BE2C (cell line): ENCODE data around the gene EFCC1.

ENCODE experiments used
- DNase-seq: peaks from one replicate; pipeline ENCODE4 v3.0.0-alpha.2; 2020
- H3K27me3 ChIP-seq: fragments of 250-450 bp; sonication (Bioruptor Pico); 2 replicates; pipeline ENCODE4 v1.5.1; 2020; ENCODE audit warnings: mild to moderate bottlenecking
- H3K36me3 ChIP-seq: fragments of 250-450 bp; sonication (Bioruptor Pico); 2 replicates; pipeline ENCODE4 v1.5.1; 2020; ENCODE audit warnings: mild to moderate bottlenecking
- H3K4me1 ChIP-seq: fragments of 250-450 bp; sonication (Bioruptor Pico); 2 replicates; pipeline ENCODE4 v1.5.1; 2020
- H3K4me3 ChIP-seq: 2 replicates; pipeline ENCODE4 v1.5.1; 2011; ENCODE audit warnings: low read depth, low read length
- H3K9me3 ChIP-seq: fragments of 250-450 bp; sonication (Bioruptor Pico); 2 replicates; pipeline ENCODE4 v1.5.1; 2020
- TF ChIP-seq, protein P1 (sequence below): IDR thresholded peaks from 2 replicates; pipeline ENCODE4 v1.5.1; 2012; ENCODE audit warnings: mild to moderate bottlenecking, low read depth, low read length

The EFCC1 gene

GRCh38 chr3:129030611-129031010 lies 29.5 kb downstream of the EFCC1 start:
- TF ChIP-seq, protein P1, sequence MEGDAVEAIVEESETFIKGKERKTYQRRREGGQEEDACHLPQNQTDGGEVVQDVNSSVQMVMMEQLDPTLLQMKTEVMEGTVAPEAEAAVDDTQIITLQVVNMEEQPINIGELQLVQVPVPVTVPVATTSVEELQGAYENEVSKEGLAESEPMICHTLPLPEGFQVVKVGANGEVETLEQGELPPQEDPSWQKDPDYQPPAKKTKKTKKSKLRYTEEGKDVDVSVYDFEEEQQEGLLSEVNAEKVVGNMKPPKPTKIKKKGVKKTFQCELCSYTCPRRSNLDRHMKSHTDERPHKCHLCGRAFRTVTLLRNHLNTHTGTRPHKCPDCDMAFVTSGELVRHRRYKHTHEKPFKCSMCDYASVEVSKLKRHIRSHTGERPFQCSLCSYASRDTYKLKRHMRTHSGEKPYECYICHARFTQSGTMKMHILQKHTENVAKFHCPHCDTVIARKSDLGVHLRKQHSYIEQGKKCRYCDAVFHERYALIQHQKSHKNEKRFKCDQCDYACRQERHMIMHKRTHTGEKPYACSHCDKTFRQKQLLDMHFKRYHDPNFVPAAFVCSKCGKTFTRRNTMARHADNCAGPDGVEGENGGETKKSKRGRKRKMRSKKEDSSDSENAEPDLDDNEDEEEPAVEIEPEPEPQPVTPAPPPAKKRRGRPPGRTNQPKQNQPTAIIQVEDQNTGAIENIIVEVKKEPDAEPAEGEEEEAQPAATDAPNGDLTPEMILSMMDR, result no peak
- Histone ChIP-seq H3K4me3 (no peak overlapping the region), H3K36me3 (no peaks in the 10 kb centered on the region), H3K9me3 (no peaks in the 10 kb centered on the region), H3K27me3 (no peaks in the 10 kb centered on the region), H3K4me1 (peaks cover 4% of the 10 kb centered on the region)
- DNase-seq, result no peak

- TF ChIP-seq, protein P1, result no peak
- peaks cover 1% of the 10 kb centered on the region for H3K4me1 ChIP-seq
Observed at GRCh38 chr3:129031476-129032215, 30.5 kb downstream of the EFCC1 start.

GRCh38 chr3:129032716-129033115 lies 31.6 kb downstream of the EFCC1 start:
- DNase-seq, result no peak
- Histone ChIP-seq H3K9me3 (no peaks in the 10 kb centered on the region), H3K27me3 (no peaks in the 10 kb centered on the region), H3K36me3 (no peaks in the 10 kb centered on the region), H3K4me1 (no peaks in the 10 kb centered on the region; the same call in 1 of the 2 replicates), H3K4me3 (no peak overlapping the region)
- TF ChIP-seq, protein P1, result no peak

More at GRCh38 chr3:129031476-129032215, 30.5 kb downstream of the EFCC1 start:
- DNase-seq, result no peak
- no peaks in the 10 kb centered on the region for H3K27me3 ChIP-seq
- no peak overlapping the region for H3K4me3 ChIP-seq
- no peaks in the 10 kb centered on the region for H3K9me3 ChIP-seq
- H3K36me3 ChIP-seq, result no peaks in the 10 kb centered on the region

- DNase-seq, result no peak
- no peaks in the 10 kb centered on the region; the same call in 1 of the 2 replicates for H3K4me1 ChIP-seq
- no peaks in the 10 kb centered on the region for H3K36me3 ChIP-seq
- no peaks in the 10 kb centered on the region for H3K9me3 ChIP-seq
- no peaks in the 10 kb centered on the region for H3K27me3 ChIP-seq
- TF ChIP-seq, protein P1, result no peak
- H3K4me3 ChIP-seq, result no peak overlapping the region
Observed at GRCh38 chr3:129033151-129033550, 32.0 kb downstream of the EFCC1 start.

DNA sequence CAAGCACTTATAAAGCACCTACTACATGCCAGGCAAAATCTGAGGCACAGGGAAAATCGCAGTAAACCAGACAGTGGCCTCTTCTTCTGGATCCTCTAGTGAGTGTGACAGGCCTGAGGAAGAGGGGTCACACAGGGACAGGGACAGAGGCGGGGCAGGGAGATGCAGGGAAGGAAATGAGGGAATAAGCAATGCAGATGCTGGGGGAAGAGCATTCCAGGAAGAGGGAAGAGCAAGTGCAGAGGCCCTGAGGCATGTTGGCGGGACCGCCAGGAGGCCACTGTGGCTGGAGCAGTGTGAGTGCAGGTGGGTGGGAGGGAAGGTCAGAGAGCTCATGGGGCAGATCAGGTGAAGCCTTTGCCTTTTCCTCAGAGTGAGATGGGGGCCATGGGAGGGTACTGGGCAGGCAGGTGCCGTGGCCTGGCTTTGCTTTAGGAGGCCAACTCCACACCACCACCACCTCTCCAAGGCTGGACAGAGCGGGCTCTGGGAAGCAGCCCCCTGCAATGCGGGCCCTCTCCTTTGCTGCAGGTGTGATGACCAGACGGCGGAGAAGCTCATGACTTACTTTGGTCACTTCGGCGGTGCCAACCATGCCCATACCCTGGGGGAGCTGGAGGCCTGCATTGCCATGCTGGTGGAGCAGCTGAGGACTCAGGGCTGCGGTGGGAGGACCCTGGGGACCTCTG lies 32.7 kb downstream of the EFCC1 start:
- Histone ChIP-seq H3K9me3 (no peaks in the 10 kb centered on the region), H3K27me3 (no peaks in the 10 kb centered on the region), H3K4me1 (peaks cover 3% of the 10 kb centered on the region), H3K36me3 (no peaks in the 10 kb centered on the region), H3K4me3 (no peak overlapping the region)
- DNase-seq, result no peak
- TF ChIP-seq, protein P1, result no peak

DNA sequence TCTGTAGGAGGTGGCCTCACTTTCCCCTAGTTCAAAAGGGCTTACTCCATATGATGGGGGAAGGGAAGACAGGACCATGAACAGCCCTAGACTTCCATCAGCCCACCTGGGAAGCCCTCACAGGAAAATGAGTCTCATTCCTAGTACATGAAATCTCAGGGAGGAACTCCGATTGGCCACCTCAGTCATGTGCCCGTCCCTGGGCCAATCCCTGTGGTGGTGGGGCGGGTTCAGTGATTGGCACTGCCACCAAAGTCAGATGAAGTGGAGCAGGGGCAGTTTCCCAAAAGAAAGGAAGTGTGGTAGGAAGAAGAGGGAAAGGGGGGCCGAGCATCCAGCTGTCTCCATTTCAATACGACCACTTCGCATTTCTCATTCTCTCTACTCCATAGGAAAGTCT lies 33.5 kb downstream of the EFCC1 start:
- Histone ChIP-seq H3K9me3 (no peaks in the 10 kb centered on the region), H3K36me3 (no peaks in the 10 kb centered on the region), H3K4me3 (no peak overlapping the region), H3K4me1 (peaks cover 12% of the 10 kb centered on the region), H3K27me3 (no peaks in the 10 kb centered on the region)
- DNase-seq, result peak; percentile 38
- TF ChIP-seq, protein P1, result no peak
